Peyer's patch (tissue), 4 donors: Measurements from ENCODE around the gene SLC6A6.

Source experiments
- POLR2A ChIP-seq, 2 donors: fragments of 450-650 bp; IDR thresholded peaks; one replicate each; pipeline ENCODE4 v1.5.1; 2017; ENCODE audit warnings: antibody characterized with exemption in 2 of 2, mild to moderate bottlenecking in 2 of 2, moderate library complexity in 2 of 2
- TF ChIP-seq, protein P1 (sequence below), 6 experiments: fragments of 450-650 bp in 4 of 6; fragments of 200-600 bp in 2 of 6; sonication (generic) in 1 of 6; IDR thresholded peaks; one replicate each; pipeline ENCODE4 v1.5.1; 2017 to 2019; ENCODE audit warnings: antibody characterized with exemption in 6 of 6, mild to moderate bottlenecking in 3 of 6, moderate library complexity in 1 of 6

DNA sequence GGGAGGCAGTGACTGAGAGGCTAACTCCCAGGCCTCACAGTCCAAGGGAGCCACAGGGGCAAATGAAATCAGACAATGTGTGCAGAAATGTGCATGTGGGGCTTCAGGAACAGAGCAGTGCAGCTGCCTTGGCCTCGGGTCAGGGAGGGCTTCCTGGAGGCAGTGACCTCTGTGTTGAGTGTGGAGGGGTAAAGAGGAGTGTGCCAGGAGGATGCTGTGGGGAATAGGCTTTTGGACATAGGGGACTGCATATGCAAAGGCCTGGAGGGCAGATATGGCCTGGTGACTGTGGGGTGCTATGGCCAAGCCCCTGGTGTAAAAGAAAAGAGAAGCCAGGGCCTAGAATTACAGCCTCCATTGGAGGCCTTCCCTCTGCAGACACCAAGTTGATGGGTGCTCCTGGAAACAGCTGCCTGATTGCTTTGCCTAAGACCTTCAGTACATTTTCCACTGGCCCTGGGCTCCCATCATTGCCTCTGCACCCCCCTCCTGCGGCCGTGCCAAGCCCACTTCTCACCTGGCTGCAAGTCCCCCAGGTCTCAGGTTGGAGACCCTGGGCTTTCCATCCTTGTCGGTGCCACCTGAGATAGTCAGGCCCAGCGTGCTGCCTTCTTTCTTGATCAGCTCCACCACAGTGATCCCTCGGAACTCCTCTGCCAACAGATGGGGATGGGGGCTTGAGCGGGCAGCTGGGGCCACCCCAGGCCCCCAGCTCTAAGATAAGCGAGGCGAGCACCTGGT is 122.7 kb downstream of the SLC6A6 start:
- no peak for TF ChIP-seq POLR2A (IDR thresholded peaks at IDR 0.05)
- TF ChIP-seq, protein P1, sequence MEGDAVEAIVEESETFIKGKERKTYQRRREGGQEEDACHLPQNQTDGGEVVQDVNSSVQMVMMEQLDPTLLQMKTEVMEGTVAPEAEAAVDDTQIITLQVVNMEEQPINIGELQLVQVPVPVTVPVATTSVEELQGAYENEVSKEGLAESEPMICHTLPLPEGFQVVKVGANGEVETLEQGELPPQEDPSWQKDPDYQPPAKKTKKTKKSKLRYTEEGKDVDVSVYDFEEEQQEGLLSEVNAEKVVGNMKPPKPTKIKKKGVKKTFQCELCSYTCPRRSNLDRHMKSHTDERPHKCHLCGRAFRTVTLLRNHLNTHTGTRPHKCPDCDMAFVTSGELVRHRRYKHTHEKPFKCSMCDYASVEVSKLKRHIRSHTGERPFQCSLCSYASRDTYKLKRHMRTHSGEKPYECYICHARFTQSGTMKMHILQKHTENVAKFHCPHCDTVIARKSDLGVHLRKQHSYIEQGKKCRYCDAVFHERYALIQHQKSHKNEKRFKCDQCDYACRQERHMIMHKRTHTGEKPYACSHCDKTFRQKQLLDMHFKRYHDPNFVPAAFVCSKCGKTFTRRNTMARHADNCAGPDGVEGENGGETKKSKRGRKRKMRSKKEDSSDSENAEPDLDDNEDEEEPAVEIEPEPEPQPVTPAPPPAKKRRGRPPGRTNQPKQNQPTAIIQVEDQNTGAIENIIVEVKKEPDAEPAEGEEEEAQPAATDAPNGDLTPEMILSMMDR (IDR thresholded peaks at IDR 0.05): no peak
